HG03558 (cell line): ENCODE results near the gene DYNC1I2.

ENCODE experiments used
- ATAC-seq: cut with Tn5 transposase; IDR thresholded peaks from one replicate; pipeline ENCODE4 v1.9.1; 2021; ENCODE audit warnings: moderate number of reproducible peaks; ENCODE audit not compliant: unreplicated experiment; ENCODE audit errors: extremely low read depth

Gene DYNC1I2

DNA sequence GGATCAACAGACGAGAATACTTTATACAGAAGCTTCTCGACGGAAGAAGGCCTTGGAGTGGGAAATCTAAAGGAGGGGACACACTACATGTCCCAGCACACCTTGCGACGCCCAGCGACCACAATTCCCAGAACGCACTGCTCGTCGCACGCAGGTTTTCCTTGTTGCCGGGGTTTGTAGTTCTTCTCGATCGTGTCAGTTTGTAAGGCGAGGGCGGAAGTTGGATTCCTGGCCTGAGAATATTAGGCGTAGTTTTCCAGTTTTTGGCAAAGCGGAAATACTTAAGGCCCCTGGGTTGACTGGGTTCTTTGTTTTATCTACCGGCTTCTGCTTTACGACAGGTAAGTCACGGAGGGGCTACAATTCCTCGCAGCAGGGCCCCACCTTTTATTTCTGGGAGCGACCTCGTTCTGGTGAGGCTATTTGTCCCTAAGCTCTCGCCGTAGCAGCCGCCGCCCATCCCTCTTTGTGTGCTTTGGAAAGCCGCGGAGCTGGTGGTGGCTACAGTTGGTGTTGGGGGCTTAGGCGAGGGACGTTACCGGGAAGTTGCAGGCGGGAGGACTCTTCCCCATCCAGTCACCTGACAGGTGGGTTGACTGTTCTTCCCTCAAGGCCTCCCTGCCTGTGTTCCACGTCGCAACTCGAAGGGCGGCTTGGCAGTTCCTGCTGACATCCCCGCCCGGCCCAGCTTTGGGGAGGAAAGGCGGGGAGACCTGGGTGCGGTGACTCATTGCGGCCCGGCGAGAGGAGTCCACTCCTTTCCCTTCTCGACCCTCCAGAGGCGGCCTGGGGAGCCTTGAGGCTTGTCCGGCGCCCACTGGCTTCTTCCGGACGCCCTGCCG is at the start of gene DYNC1I2:
TSS of gene DYNC1I2 (plus strand) at position 183 of the 842 bp plus-strand sequence. CDS start 2,687 bp downstream, outside the sequence.
- peak; percentile 72 for ATAC-seq

DNA sequence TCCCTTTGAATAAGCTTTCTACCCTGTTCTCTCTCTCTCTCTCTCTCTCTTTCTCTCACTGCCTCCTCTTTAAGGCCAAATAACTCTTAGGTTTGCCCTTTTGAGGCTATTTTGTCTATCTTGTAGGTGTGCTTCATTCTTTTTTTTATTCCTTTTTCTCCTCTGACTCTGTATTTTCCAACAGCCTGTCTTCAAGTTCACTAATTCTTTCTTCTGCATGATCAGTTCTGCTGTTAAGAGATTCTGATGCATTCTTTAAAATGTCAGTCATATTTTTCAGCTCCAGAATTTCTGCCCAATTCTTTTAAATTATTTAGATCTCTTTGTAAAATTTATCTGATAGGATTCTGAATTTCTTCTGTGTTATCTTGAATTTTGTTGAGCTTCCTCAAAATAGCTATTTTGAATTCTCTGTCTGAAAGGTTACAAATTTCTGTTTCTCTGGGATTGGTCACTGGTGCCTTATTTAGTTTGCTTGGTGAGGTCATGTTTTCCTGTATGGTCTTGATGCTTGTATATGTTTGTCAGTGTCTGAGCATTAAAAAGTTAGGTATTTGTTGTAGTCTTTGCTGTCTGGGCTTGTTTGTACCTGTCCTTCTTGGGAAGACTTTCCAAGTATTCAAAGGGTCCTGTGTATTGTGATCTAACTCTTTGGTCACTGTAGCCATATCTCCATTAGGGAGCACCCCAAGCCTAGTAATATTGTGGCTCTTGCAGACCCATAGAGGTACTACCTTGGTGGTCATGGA is 35.4 kb upstream of the DYNC1I2 start:
- ATAC-seq, result no peak

GRCh38 chr2:171652416-171652785 is 34.9 kb upstream of the DYNC1I2 start:
- ATAC-seq, result peak; percentile 47

DNA sequence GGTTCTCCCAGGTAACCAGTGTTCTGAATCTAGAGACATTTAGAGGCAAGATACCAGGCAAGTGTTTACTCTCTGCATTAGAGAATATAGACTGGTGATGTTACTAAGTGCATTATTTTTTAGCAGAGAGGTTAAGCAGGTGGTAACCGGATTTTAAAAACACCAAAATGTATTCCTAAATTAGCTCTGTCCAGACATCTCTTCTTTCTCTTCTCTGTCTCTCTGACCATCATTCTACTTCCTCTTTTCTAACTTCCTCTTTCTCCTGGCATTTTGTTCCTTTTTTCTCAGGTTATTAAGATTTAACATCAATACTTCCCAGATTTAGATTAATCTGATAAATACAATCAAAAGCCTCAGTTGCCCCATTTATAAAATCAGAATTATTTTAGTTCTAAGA is 31.7 kb upstream of the DYNC1I2 start:
- no peak for ATAC-seq

DNA sequence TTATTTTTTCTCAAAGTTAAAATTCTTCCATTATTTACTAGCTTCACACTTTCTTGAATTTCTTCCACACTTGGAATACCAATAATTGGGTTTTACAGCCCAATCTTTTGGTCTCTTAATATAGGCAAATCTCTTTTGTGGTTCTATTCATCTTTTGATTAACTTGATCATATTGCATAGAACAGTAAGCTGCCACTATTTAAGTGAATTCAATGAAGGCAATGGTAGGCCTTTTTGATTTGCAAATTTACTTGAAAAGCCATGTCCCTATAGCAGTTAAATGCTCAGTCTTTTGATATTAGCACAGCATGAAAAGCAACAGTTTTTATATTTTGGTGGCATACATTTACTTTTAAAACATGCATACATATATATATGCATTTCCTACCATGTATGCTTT is 20.2 kb upstream of the DYNC1I2 start:
- ATAC-seq, result no peak

- no peak for ATAC-seq
Observed at GRCh38 chr2:171668183-171668582, 19.1 kb upstream of the DYNC1I2 start.

- ATAC-seq, result no peak
Observed at GRCh38 chr2:171669121-171669520, 18.1 kb upstream of the DYNC1I2 start.

- ATAC-seq, result no peak
Observed at GRCh38 chr2:171670655-171671054, 16.6 kb upstream of the DYNC1I2 start.

GRCh38 chr2:171671867-171672266 is 15.4 kb upstream of the DYNC1I2 start:
- no peak for ATAC-seq

DNA sequence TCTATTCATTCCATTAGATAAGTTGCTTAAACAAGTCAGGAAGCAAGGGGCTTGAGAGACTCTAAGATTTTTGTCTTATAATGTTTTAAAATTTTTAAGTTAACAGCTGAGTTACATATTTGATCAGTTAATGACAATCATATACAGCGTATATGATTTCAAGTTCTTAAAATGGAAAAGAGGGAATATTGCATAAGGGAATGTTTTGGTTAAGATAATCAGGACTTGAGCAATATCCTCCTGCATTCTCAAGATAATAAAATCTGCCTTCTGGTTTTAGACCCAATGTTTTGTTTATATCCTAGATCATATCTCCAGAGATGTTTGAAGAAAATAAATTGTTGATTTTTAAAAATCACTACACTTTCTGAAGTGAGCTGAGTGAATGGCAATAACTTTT is 13.4 kb upstream of the DYNC1I2 start:
- ATAC-seq, result no peak

DNA sequence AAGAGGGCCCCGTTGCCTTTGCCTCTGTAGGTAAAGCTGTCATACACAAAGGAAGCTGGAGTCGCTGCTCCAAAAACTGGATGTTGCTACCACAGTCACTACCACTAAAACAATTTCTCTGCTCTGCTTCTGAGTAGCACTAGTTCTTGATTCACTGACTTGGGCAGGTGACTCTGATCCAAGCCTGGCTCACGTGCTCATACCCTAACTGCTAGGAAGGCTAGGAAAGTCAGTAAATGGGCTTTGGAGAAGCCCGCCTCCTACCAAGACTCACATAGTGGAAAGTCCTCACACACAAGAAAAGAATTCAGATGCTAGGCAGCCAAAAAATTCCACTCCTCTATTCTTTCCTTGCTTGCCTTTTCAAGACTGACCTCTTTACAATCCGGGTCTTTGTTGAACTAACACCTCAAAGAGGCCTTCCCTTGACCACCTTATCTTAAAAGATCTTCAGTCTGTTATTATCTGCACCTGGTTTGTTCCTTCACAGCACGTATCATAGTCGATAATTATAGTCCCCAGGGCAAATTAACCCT is 11.4 kb upstream of the DYNC1I2 start:
- no peak for ATAC-seq

- no peak for ATAC-seq
Observed at GRCh38 chr2:171678619-171679018, 8.7 kb upstream of the DYNC1I2 start.

GRCh38 chr2:171688129-171688465 is 828 bp downstream of the DYNC1I2 start:
- ATAC-seq, result no peak

DNA sequence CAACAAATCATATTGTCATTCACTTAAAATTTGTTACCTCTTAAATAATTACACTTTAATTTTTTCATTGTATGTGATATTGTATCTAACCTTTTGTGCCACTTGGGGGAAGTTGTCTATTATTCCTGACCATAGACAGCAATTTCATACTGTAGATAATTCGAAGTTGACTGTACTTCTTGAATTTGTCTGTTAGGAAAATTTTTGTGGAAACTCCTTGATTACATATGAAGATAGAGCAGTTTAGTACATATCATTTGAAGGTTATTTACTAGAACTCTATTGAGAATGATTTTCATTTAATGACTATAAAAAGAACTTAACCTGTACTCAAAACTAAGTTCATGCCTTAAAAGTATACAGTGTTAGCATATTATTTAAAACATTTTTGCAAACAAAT is 5.1 kb downstream of the DYNC1I2 start:
- ATAC-seq, result no peak

DNA sequence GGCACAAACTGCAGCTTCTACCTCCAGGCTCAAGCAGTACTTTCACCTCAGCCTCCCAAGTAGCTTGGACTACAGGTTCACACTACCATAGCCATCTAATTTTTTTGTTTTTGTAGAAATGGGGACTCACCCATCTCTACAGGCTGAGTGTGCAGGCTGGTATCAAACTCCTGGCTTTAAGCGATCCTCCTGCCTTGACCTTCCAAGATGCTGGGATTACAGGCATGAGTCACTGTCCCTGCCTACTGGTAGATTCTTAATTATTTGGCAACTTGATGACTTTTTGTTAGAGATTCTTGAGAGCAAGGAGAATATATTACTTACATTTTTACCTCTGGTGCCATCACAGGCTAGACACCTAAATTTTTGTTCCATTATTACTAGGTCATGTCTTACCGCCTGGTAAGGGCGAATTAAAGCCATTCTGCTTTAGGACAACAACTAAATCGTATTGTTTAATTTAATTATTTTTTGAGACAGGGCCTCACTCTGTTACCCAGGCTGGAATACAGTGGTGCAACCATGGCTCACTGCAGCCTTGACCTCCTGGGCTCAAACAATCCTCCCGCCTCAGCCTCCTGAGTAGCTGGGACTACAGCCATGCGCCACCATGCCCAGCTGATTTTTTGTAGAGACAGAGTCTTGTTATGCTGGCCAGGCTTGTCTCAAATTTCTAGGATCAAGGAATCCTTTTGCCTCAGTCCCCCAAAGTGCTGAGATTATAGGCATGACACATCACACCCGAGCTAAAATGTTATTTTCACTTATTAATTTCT is 15.7 kb downstream of the DYNC1I2 start:
- ATAC-seq, result no peak

DNA sequence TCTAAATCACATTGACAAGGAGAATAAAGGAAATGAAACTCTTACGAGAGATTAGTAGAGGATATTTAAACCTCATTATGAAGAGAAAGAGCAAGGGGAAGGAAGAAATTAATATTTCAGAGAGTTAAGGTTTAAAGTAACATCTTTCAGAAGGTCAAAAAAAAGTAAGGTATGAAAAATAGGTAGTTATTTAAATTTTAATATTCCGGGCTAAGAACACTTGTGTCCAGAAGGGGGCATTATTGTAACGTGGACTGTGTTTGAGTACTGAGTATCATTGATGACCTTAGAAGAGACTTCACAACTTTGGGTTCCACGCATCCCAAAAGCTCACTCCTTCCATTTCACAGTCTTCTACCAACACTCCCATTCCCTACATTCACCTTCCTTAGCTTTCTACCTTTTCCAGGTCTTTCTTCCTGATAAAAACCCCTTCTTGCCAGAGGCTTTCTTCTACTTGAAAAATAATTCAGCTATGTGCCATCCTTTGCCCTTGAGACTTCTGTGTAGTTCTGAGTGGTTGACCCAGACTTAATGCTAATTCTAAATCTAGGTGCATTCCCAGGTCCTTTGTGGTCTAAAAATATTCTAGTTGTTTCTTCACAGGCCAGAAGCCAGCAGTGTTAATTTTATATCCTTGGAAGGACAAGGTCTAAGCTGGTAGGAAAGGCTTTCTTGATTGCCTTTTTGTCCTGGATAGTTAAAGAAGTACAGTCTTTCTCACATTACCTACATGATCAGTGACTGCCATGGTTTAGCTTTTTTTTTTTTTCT is 16.5 kb downstream of the DYNC1I2 start:
- no peak for ATAC-seq

GRCh38 chr2:171706152-171706803 is 19.0 kb downstream of the DYNC1I2 start:
- ATAC-seq, result no peak

GRCh38 chr2:171707752-171708151 is 20.5 kb downstream of the DYNC1I2 start:
- ATAC-seq, result no peak

DNA sequence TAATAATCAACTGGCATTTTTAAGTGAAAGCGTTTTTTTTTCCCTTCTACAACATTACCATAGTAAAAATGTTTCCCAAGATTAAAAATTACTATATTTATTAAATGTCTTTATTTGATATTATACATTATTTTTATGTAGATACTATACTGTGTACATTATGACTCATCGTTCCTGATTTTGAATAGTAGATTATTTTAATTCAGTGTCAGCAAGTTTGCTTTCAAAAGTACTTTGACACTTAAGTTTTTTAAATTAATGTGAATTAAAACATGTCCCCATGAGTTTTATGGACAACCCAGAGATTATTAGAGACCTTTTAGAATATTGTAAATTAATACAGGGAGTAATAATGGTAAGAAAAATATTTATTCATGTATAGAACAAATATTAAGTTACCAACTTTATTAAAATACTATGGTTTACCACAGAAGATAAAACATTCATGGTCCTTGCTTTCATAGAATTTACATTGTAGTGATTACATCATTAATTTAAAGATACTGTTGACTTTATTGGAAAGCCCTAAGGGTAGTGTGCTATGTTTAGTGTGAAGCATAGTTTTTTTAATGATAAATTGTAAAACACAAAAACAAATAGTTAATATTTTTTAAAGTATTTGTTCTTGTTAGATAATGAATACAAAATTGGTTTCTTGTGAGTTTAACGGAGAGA is 21.9 kb downstream of the DYNC1I2 start:
- no peak for ATAC-seq
